Measurements from ENCODE around the gene ANKDD1A.

ANKDD1A gene

DNA sequence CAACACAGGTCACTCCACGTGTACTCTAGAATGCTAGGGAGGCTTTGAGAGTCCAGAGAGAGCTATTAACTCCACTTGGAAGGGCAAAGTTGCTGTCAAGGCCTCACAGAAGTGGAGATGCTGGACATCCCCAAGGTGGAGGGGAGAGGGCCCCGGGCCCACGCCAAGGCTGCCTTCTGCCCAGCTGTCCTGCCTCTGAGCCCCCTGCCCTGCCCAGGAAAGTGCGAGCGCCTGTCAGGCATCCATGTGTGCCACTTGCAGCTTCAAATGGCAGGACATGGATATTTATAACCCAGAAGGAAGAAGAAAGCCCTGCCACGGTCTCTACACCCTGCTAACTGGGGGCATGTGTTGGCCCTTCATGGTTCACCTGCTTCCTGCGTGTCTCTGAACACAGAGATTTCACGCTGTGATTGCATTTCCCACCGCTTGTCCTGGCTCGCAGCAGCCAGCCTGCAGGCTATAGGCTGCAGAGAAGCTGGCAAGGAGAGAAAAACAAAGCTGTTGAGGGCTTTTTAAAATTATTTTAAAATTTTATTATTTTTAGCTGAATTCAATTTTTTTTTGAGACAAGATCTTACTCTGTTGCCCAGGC is 17.0 kb downstream of the ANKDD1A start:
- Histone ChIP-seq H3K9me3 (ENCODE audit: low read length) (no peaks in the 10 kb centered on the region), H3K27me3 (ENCODE audit: control insufficient read depth in 1 of 2, insufficient read depth in 2 of 2, low read length in 2 of 2) (no peaks in the 10 kb centered on the region)

GRCh38 chr15:64930019-64930652 is 18.4 kb downstream of the ANKDD1A start:
- H3K27ac ChIP-seq (ENCODE audit: low read depth, low read length): no peak overlapping the region
- no peaks in the 10 kb centered on the region for H3K9me3 ChIP-seq (ENCODE audit: low read length)
- no peaks in the 10 kb centered on the region for H3K27me3 ChIP-seq (ENCODE audit: control insufficient read depth in 1 of 2, insufficient read depth in 2 of 2, low read length in 2 of 2)
- H3K4me1 ChIP-seq (ENCODE audit: insufficient read depth, low read length): no peaks in the 10 kb centered on the region
- H3K9ac ChIP-seq (ENCODE audit: low read length): no peak overlapping the region
- H3K36me3 ChIP-seq (ENCODE audit: insufficient read depth, low read length): peaks cover 9% of the 10 kb centered on the region
- H3K4me3 ChIP-seq (ENCODE audit: low read depth in 1 of 2, low read length in 2 of 2): no peak overlapping the region

More for the DNA sequence above, 17.0 kb downstream of the ANKDD1A start:
- Histone ChIP-seq H3K27ac (ENCODE audit: low read depth, low read length) (no peak overlapping the region), H3K36me3 (ENCODE audit: insufficient read depth, low read length) (peaks cover 5% of the 10 kb centered on the region), H3K4me3 (ENCODE audit: low read depth in 1 of 2, low read length in 2 of 2) (no peak overlapping the region), H3K4me1 (ENCODE audit: insufficient read depth, low read length) (no peaks in the 10 kb centered on the region), H3K9ac (ENCODE audit: low read length) (no peak overlapping the region)

DNA sequence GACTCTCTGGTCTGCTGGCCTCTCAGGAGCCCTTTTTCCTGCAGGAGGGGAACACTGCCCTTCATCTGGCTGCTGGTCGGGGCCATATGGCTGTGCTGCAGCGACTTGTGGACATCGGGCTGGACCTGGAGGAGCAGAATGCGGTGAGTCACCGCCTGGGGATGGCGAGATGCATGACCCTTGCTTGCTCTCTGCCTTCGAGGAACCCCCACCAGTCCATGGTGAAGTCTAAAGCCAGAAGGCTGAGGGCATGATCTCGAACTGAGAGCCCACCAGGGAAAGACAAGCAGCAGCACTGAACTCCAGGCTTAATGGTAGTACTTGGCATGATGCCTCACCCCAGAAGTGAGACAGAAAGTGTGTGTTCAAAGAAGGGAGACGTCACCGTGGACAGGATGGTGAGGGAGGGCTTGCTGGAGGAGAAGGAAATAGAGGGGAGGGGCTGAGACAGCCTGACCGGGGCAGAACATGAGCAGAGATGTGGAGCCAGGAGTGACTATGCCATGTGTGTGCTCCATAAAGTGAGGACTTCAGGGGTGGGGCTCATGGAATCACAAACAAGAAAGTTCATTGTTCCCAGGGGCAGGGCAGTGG is 19.2 kb downstream of the ANKDD1A start:
- Histone ChIP-seq H3K4me1 (ENCODE audit: insufficient read depth, low read length) (no peaks in the 10 kb centered on the region), H3K36me3 (ENCODE audit: insufficient read depth, low read length) (peaks cover 9% of the 10 kb centered on the region), H3K27ac (ENCODE audit: low read depth, low read length) (no peak overlapping the region), H3K9me3 (ENCODE audit: low read length) (no peaks in the 10 kb centered on the region), H3K27me3 (ENCODE audit: control insufficient read depth in 1 of 2, insufficient read depth in 2 of 2, low read length in 2 of 2) (no peaks in the 10 kb centered on the region), H3K4me3 (ENCODE audit: low read depth in 1 of 2, low read length in 2 of 2) (no peak overlapping the region), H3K9ac (ENCODE audit: low read length) (no peak overlapping the region)

DNA sequence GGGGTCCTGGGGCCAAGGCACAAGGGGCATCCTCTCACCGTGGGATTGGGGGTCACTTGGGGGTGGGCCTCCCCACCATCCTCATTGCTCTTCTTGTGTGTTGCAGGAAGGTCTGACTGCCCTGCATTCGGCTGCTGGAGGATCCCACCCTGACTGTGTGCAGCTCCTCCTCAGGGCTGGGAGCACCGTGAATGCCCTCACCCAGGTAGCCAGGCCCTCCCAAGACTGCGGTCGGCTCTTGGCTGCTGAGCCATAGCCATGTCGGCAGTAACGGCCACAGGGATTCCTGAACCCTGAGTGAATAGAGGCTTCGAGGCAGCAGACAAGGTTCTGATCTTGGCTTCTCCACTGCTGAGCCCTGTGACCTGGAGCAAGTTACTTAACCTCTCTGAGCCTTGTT is 19.7 kb downstream of the ANKDD1A start:
- H3K36me3 ChIP-seq (ENCODE audit: insufficient read depth, low read length): peaks cover 9% of the 10 kb centered on the region
- H3K27me3 ChIP-seq (ENCODE audit: control insufficient read depth in 1 of 2, insufficient read depth in 2 of 2, low read length in 2 of 2): no peaks in the 10 kb centered on the region
- no peak overlapping the region for H3K4me3 ChIP-seq (ENCODE audit: low read depth in 1 of 2, low read length in 2 of 2)
- H3K9ac ChIP-seq (ENCODE audit: low read length): no peak overlapping the region
- no peaks in the 10 kb centered on the region for H3K4me1 ChIP-seq (ENCODE audit: insufficient read depth, low read length)
- H3K27ac ChIP-seq (ENCODE audit: low read depth, low read length): no peak overlapping the region
- no peaks in the 10 kb centered on the region for H3K9me3 ChIP-seq (ENCODE audit: low read length)

- no peak overlapping the region for H3K27ac ChIP-seq (ENCODE audit: low read depth, low read length)
- H3K4me1 ChIP-seq (ENCODE audit: insufficient read depth, low read length): no peaks in the 10 kb centered on the region
- H3K9me3 ChIP-seq (ENCODE audit: low read length): no peaks in the 10 kb centered on the region
- no peak overlapping the region for H3K4me3 ChIP-seq (ENCODE audit: low read depth in 1 of 2, low read length in 2 of 2)
- H3K9ac ChIP-seq (ENCODE audit: low read length): no peak overlapping the region
- peaks cover 9% of the 10 kb centered on the region for H3K36me3 ChIP-seq (ENCODE audit: insufficient read depth, low read length)
- no peaks in the 10 kb centered on the region for H3K27me3 ChIP-seq (ENCODE audit: control insufficient read depth in 1 of 2, insufficient read depth in 2 of 2, low read length in 2 of 2)
These were observed 22.3 kb downstream of the ANKDD1A start for GRCh38 chr15:64934023-64934422.

- H3K9me3 ChIP-seq (ENCODE audit: low read length): no peaks in the 10 kb centered on the region
- H3K36me3 ChIP-seq (ENCODE audit: insufficient read depth, low read length): peaks cover 4% of the 10 kb centered on the region
- H3K27ac ChIP-seq (ENCODE audit: low read depth, low read length): no peak overlapping the region
- H3K27me3 ChIP-seq (ENCODE audit: control insufficient read depth in 1 of 2, insufficient read depth in 2 of 2, low read length in 2 of 2): no peaks in the 10 kb centered on the region
- no peaks in the 10 kb centered on the region for H3K4me1 ChIP-seq (ENCODE audit: insufficient read depth, low read length)
- no peak overlapping the region for H3K9ac ChIP-seq (ENCODE audit: low read length)
- H3K4me3 ChIP-seq (ENCODE audit: low read depth in 1 of 2, low read length in 2 of 2): no peak overlapping the region
These were observed 26.5 kb downstream of the ANKDD1A start for GRCh38 chr15:64938192-64938591.

DNA sequence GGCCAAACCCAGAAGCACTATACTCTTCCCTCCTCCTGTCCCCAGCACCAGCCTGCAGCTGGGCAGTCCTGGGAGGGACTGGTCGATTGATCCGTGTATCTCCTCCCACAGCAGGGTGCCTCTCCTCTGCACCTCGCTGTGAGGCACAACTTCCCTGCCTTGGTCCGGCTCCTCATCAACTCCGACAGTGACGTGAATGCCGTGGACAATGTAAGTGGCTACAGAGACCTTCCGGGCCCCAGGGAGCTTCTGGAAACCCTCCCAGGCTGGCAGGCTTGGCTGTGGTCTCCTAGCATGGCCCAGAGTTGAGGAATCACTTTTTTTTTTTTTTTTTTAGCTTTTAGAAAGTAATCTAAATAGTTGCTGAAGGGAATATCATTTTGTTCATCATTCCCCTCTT is 30.7 kb downstream of the ANKDD1A start:
- Histone ChIP-seq H3K36me3 (ENCODE audit: insufficient read depth, low read length) (peaks cover 14% of the 10 kb centered on the region), H3K9me3 (ENCODE audit: low read length) (no peaks in the 10 kb centered on the region), H3K9ac (ENCODE audit: low read length) (no peak overlapping the region), H3K4me3 (ENCODE audit: low read depth in 1 of 2, low read length in 2 of 2) (no peak overlapping the region), H3K4me1 (ENCODE audit: insufficient read depth, low read length) (no peaks in the 10 kb centered on the region), H3K27me3 (ENCODE audit: control insufficient read depth in 1 of 2, insufficient read depth in 2 of 2, low read length in 2 of 2) (no peaks in the 10 kb centered on the region), H3K27ac (ENCODE audit: low read depth, low read length) (no peak overlapping the region)

- H3K9me3 ChIP-seq (ENCODE audit: low read length): no peaks in the 10 kb centered on the region
- H3K27me3 ChIP-seq (ENCODE audit: control insufficient read depth in 1 of 2, insufficient read depth in 2 of 2, low read length in 2 of 2): no peaks in the 10 kb centered on the region
- no peak overlapping the region for H3K27ac ChIP-seq (ENCODE audit: low read depth, low read length)
- no peak overlapping the region for H3K4me3 ChIP-seq (ENCODE audit: low read depth in 1 of 2, low read length in 2 of 2)
- no peaks in the 10 kb centered on the region for H3K4me1 ChIP-seq (ENCODE audit: insufficient read depth, low read length)
- H3K9ac ChIP-seq (ENCODE audit: low read length): no peak overlapping the region
- peaks cover 14% of the 10 kb centered on the region for H3K36me3 ChIP-seq (ENCODE audit: insufficient read depth, low read length)
These were observed 32.0 kb downstream of the ANKDD1A start for GRCh38 chr15:64943512-64944225.

GRCh38 chr15:64944961-64945360 is 33.3 kb downstream of the ANKDD1A start:
- Histone ChIP-seq H3K9me3 (ENCODE audit: low read length) (no peaks in the 10 kb centered on the region), H3K36me3 (ENCODE audit: insufficient read depth, low read length) (peaks cover 14% of the 10 kb centered on the region), H3K9ac (ENCODE audit: low read length) (no peak overlapping the region), H3K27me3 (ENCODE audit: control insufficient read depth in 1 of 2, insufficient read depth in 2 of 2, low read length in 2 of 2) (no peaks in the 10 kb centered on the region), H3K4me3 (ENCODE audit: low read depth in 1 of 2, low read length in 2 of 2) (no peak overlapping the region), H3K27ac (ENCODE audit: low read depth, low read length) (no peak overlapping the region), H3K4me1 (ENCODE audit: insufficient read depth, low read length) (no peaks in the 10 kb centered on the region)

DNA sequence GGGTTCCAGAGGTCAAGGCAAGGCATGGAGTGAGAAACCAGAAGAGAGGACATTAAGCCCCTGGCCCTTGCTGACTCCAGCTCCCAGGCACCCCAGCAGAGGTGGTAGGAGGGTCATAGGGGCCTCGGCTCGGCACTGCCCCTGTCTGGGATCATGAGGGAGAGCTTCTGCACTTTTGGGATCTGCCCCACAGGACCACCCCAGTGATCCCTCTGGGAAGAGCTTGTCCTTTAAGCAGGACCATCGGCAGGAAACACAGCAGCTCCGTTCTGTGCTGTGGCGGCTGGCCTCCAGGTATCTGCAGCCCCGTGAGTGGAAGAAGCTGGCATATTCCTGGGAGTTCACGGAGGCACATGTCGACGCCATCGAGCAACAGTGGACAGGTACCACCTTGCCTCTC is 35.5 kb downstream of the ANKDD1A start:
- Histone ChIP-seq H3K27me3 (ENCODE audit: control insufficient read depth in 1 of 2, insufficient read depth in 2 of 2, low read length in 2 of 2) (no peaks in the 10 kb centered on the region), H3K4me1 (ENCODE audit: insufficient read depth, low read length) (no peaks in the 10 kb centered on the region), H3K9me3 (ENCODE audit: low read length) (no peaks in the 10 kb centered on the region), H3K9ac (ENCODE audit: low read length) (no peak overlapping the region), H3K36me3 (ENCODE audit: insufficient read depth, low read length) (peaks cover 14% of the 10 kb centered on the region), H3K27ac (ENCODE audit: low read depth, low read length) (no peak overlapping the region), H3K4me3 (ENCODE audit: low read depth in 1 of 2, low read length in 2 of 2) (no peak overlapping the region)

DNA sequence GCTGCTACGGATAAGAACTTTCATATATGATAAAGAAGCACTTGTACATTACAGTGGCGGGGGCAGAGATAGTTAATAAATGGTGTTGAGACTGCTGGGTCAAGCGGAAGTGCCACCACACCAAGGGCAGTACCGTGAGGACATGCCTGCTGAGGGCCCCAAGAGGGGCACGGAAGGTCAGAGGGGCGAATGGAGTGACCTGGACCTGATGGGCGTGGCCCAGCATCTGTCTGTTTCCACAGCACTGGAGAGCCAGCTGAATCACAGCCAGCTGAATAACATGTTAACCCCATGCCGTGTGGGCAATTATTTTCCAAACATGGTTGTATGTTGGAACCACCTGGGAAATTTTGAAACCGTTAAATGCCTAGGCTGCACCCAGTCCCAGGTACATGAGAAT is 37.2 kb downstream of the ANKDD1A start:
- H3K9ac ChIP-seq (ENCODE audit: low read length): no peak overlapping the region
- no peaks in the 10 kb centered on the region for H3K9me3 ChIP-seq (ENCODE audit: low read length)
- no peak overlapping the region for H3K4me3 ChIP-seq (ENCODE audit: low read depth in 1 of 2, low read length in 2 of 2)
- H3K27ac ChIP-seq (ENCODE audit: low read depth, low read length): no peak overlapping the region
- H3K36me3 ChIP-seq (ENCODE audit: insufficient read depth, low read length): peaks cover 14% of the 10 kb centered on the region
- H3K4me1 ChIP-seq (ENCODE audit: insufficient read depth, low read length): no peaks in the 10 kb centered on the region
- no peaks in the 10 kb centered on the region for H3K27me3 ChIP-seq (ENCODE audit: control insufficient read depth in 1 of 2, insufficient read depth in 2 of 2, low read length in 2 of 2)
